Esophagus squamous epithelium (tissue), 4 donors: ENCODE results near the gene KCNB1.

Experiments
- CTCF ChIP-seq, 6 experiments: fragments of 450-650 bp in 4 of 6; fragments of 200-600 bp in 2 of 6; sonication (generic) in 2 of 6; IDR thresholded peaks; one replicate each; pipeline ENCODE4 v1.5.1; 2016 to 2019; ENCODE audit warnings: antibody characterized with exemption in 6 of 6, mild to moderate bottlenecking in 4 of 6, moderate library complexity in 4 of 6
- POLR2A ChIP-seq, 4 donors: fragments of 450-650 bp; IDR thresholded peaks; one replicate each; pipeline ENCODE4 v1.6.1; 2017; ENCODE audit warnings: antibody characterized with exemption in 4 of 4, mild to moderate bottlenecking in 4 of 4, moderate library complexity in 3 of 4

DNA sequence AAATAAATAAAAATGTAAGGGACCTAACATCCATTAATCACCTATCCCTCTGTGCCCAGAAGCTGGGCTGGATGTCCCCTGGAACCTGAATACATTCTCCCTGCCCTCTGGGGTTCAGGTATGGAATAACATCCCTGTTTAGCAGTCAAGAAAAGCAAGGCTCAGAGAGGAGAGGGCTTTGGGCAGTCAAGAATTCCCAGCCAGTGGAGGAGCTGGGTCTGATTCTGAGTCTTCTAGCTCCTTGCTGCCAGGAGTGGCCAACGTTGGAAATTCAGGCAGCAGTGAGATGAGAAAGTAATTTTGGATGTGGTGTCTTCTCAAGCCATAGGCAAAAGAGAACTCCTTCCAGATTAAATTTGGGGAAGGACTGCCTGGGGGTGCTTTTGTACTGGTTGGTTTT, 162.0 kb downstream of the KCNB1 start:
- TF ChIP-seq CTCF (IDR thresholded peaks at IDR 0.05) (peak in 4 of 6 experiments; percentile 14 to 31 (median 16)), POLR2A (IDR thresholded peaks at IDR 0.05) (no peak)
